ENCODE results near the gene MYO1H.

GRCh38 chr12:109330282-109331230 lies 17.1 kb upstream of the MYO1H start:
- TF ChIP-seq CTCF (IDR thresholded peaks at IDR 0.05 in 2 of 3, conservative IDR thresholded peaks at IDR 0.05 in 1 of 3; ENCODE audit: borderline replicate concordance in 1 of 3, insufficient read depth in 1 of 3, low read depth in 2 of 3, low read length in 2 of 3), result no peak
- no peak for TF ChIP-seq CEBPB (IDR thresholded peaks at IDR 0.05; ENCODE audit: low read depth)
- no peak for TF ChIP-seq EGR1 (IDR thresholded peaks at IDR 0.05; ENCODE audit: low read depth)

All from HCT116 (cell line).